NT2/D1 (cell line): Measurements from ENCODE around the gene BMX.

Experiments
- SUZ12 ChIP-seq: IDR thresholded peaks from 2 replicates; pipeline ENCODE4 v1.6.1; 2011; ENCODE audit not compliant: insufficient read length, insufficient read depth; ENCODE audit errors: extremely low read depth
- ZNF274 ChIP-seq: IDR thresholded peaks from 2 replicates; pipeline ENCODE4 v1.6.1; 2011; ENCODE audit warnings: mild to moderate bottlenecking, low read depth, low read length

DNA sequence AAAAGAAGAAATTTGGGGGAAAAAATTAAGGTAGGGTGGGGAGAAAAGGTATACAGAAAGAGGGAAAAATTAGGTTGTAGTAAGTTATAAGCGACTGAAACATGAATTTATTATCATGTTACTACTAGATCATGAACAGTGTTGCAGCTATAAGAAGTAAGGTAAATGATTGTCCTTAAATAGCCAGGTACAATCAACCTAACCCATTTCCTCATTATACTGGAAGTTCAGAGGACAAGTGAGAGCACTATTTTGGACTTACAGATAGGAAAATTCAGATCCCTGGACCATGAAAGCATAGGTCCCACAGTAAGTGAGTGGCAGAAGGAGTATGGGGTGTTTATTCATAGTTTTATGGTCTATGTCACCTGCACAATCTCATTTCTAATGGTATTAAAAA, 31.0 kb upstream of the BMX start:
- TF ChIP-seq ZNF274 (no peak), SUZ12 (no peak)
